RWPE2 (cell line): ENCODE data around the gene SBF1.

Source experiments
- ATAC-seq: fragments of 200-7000 bp; cut with Tn5 transposase; 3 replicates; pipeline ENCODE4 v1.9.1; 2021; ENCODE audit warnings: low read depth
- DNase-seq: peaks from one replicate; pipeline ENCODE4 v3.0.0-alpha.2; 2020; ENCODE audit warnings: low spot score
- H3K27ac ChIP-seq: fragments of 450-650 bp; 2 replicates; pipeline ENCODE4 v1.5.1; 2017; ENCODE audit warnings: mild to moderate bottlenecking; ENCODE audit not compliant: poor library complexity, severe bottlenecking
- H3K27me3 ChIP-seq: fragments of 250-450 bp; sonication (Bioruptor Pico); 2 replicates; pipeline ENCODE4 v1.5.1; 2021; ENCODE audit warnings: mild to moderate bottlenecking, moderate library complexity; ENCODE audit not compliant: insufficient read depth, poor library complexity, severe bottlenecking
- H3K36me3 ChIP-seq: fragments of 250-450 bp; sonication (Bioruptor Pico); 2 replicates; pipeline ENCODE4 v1.5.1; 2020; ENCODE audit warnings: low read depth, mild to moderate bottlenecking, moderate library complexity
- H3K4me1 ChIP-seq: fragments of 250-450 bp; sonication (Bioruptor Pico); 2 replicates; pipeline ENCODE4 v1.5.1; 2021; ENCODE audit warnings: mild to moderate bottlenecking, moderate library complexity; ENCODE audit not compliant: insufficient read depth, poor library complexity, severe bottlenecking
- H3K4me3 ChIP-seq: fragments of 250-450 bp; sonication (Bioruptor Pico); 2 replicates; pipeline ENCODE4 v1.5.1; 2021; ENCODE audit warnings: mild to moderate bottlenecking, moderate library complexity; ENCODE audit not compliant: severe bottlenecking
- H3K9me3 ChIP-seq: fragments of 250-450 bp; sonication (Bioruptor Pico); 2 replicates; pipeline ENCODE4 v1.5.1; 2021; ENCODE audit warnings: mild to moderate bottlenecking, moderate library complexity; ENCODE audit not compliant: severe bottlenecking
- TF ChIP-seq, protein P1 (sequence below): fragments of 450-650 bp; IDR thresholded peaks from one replicate; pipeline ENCODE4 v1.5.1; 2017; ENCODE audit warnings: mild to moderate bottlenecking, moderate library complexity; ENCODE audit not compliant: poor library complexity, severe bottlenecking

SBF1 gene

DNA sequence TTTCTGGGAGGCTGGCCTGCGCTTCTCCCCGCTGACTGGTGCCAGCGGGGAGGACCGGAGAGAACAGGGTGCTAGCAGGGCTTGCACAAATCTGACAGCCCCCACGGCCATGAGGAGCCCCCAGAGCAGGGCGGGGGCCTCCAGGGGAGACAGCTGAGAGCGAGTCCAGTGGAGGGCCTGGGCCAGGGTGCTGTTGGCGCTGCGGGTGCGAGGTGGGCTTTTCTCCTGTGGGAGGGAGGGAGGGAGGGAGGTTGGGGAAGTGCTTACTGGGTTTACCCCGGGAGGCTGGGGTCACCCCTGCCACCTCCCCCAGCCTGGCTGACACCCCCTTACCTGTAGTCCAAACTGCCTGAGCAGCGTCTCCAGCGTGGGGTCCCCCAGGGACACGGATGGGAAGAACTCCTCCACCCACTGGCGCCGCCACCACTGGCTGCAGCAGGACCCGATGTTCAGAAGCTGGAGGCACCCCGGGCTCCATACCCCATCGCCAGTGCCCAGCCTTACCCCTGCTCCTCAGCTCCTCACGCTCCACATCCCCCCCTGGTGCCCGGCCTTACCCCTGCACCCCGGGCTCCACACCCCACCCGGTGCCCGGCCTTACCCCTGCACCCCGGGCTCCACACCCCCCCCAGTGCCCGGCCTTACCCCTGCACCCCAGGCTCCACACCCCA, 28.8 kb upstream of the SBF1 start:
- ATAC-seq, result no peak
- Histone ChIP-seq H3K27ac (no peak overlapping the region), H3K4me1 (no peaks in the 10 kb centered on the region), H3K36me3 (peaks cover 17% of the 10 kb centered on the region), H3K4me3 (no peak overlapping the region), H3K27me3 (no peaks in the 10 kb centered on the region), H3K9me3 (no peaks in the 10 kb centered on the region)
- TF ChIP-seq, protein P1, sequence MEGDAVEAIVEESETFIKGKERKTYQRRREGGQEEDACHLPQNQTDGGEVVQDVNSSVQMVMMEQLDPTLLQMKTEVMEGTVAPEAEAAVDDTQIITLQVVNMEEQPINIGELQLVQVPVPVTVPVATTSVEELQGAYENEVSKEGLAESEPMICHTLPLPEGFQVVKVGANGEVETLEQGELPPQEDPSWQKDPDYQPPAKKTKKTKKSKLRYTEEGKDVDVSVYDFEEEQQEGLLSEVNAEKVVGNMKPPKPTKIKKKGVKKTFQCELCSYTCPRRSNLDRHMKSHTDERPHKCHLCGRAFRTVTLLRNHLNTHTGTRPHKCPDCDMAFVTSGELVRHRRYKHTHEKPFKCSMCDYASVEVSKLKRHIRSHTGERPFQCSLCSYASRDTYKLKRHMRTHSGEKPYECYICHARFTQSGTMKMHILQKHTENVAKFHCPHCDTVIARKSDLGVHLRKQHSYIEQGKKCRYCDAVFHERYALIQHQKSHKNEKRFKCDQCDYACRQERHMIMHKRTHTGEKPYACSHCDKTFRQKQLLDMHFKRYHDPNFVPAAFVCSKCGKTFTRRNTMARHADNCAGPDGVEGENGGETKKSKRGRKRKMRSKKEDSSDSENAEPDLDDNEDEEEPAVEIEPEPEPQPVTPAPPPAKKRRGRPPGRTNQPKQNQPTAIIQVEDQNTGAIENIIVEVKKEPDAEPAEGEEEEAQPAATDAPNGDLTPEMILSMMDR, result no peak
- peak; percentile 61 for DNase-seq

DNA sequence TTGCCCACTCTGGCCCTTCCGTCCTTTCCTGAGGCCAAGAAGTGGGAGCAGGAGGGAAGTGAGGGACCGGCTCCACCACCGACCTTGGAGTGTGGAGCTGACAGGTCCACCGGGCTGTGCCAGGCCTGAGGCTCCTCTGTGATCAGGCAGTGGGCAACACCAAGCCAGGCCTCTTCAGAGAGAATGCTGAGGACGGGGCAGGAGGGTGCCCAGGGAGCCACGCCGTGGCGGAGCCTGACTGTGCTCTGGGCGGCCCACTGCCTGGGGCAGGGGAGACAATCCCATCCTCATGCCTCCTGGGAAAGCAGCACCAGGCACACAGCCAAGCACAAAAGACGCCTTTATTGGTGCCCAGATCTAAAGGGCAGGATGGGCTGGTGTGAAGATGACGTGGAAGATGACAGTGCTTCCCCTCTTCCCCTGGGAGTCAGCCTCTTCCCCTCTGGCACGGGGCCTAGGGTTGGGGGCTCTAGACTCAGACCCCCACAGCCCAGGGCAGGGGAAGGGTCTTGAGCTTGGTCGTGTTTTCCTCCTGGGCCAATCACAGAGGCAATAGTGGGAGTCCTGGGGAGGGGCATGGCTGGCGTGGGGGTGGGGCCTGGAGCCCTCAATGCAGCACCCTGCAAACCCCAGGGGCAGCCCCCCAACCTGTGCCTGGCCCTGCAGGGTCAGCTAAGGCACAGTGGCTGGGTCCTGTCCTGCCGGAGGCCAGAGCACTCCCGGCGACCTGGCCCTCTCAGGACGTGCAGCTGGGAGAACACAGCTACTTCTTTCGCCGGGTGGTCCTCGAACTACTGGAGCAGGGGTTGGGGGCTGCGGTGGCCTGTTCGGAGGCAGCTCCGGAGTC, 28.0 kb upstream of the SBF1 start:
- H3K36me3 ChIP-seq, result peaks cover 17% of the 10 kb centered on the region
- no peaks in the 10 kb centered on the region for H3K9me3 ChIP-seq
- no peaks in the 10 kb centered on the region for H3K4me1 ChIP-seq
- DNase-seq (peak; percentile 63), ATAC-seq (no peak)
- H3K27me3 ChIP-seq, result no peaks in the 10 kb centered on the region
- no peak overlapping the region for H3K27ac ChIP-seq
- TF ChIP-seq, protein P1, result no peak
- no peak overlapping the region for H3K4me3 ChIP-seq

DNA sequence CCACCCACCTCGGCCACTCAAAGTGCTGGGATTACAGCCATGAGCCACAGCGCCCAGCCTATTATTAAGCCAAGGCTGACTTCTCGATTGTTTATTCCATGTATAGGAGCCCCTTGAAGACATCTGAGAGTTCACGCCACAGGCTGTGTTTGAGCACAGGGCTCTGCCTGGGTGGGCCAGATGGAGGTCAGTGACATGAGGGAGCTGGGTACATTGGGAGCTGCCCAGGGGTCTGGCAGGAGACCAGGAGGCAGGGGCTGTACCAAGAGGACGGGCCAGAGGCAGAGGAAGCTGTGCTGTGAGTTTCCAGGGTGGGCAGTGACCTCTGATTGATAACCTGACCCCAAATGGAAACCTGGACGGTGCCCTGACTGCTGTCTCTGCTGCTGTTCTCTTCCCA, 27.3 kb upstream of the SBF1 start:
- Histone ChIP-seq H3K9me3 (no peaks in the 10 kb centered on the region), H3K4me3 (no peak overlapping the region), H3K4me1 (no peaks in the 10 kb centered on the region), H3K36me3 (peaks cover 17% of the 10 kb centered on the region), H3K27ac (no peak overlapping the region), H3K27me3 (no peaks in the 10 kb centered on the region)
- TF ChIP-seq, protein P1, result no peak
- ATAC-seq, result no peak
- DNase-seq, result no peak

DNA sequence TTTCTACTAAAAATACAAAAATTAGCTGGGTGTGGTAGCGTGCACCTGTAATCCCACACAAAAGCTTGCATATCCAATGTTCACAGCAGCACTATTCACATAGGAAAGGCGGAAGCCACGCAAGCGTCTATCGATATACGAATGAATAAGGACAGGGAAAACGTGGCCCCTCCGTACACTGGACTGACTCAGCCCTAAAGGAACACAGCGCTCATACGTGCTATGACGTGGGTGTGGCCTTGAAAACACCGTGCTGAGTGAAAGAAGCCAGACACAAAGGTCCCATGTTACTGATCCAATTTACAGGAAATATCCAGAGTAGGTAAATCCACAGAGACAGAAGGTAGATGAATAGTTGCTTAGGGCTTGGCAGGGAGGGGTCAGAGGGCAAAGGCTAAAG, 25.6 kb upstream of the SBF1 start:
- H3K27me3 ChIP-seq, result no peaks in the 10 kb centered on the region
- no peak for DNase-seq
- no peaks in the 10 kb centered on the region for H3K9me3 ChIP-seq
- no peak overlapping the region for H3K27ac ChIP-seq
- no peak for ATAC-seq
- H3K36me3 ChIP-seq, result peaks cover 12% of the 10 kb centered on the region
- H3K4me3 ChIP-seq, result no peak overlapping the region
- no peaks in the 10 kb centered on the region for H3K4me1 ChIP-seq
- TF ChIP-seq, protein P1, result no peak
